ENCODE measurements around the gene SEC24C.

DNA sequence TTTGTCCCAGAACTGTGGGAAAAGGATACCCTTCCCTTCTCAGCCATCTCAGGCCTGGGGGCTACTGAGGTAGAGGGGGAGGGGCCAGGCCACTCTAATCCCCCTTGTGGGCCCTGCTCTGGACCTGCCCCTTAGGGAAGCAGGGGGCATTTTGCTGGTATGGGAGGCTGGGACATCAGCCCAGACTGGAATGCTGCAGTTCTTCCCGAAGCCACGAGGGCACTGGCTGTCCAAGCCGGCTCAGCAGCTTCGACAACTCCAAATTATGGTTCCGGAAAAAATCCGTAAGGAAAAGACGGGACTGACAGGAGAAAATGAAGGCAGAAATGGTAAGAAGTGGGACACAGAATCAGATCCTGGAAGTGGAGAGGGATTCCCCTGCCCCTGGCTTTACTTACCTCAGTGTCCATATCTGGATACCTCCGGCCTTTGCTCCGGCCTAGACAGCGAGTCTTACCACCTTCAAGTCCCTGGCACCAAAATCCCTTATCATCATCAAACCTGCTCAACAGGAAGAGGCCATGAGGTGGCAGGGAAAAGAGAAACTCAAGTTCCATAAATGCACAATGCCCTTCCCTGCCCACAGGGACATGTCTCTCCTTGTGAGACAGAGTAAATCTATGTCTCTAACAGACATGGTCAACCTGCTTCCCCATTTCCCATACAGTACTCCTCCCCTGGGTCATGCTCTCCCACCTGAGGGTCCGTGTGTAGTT, 58.3 kb downstream of the SEC24C start:
- TF ChIP-seq POLR2A (IDR thresholded peaks at IDR 0.05) = no peak
- no peak for TF ChIP-seq CTCF (IDR thresholded peaks at IDR 0.05)

All from right lobe of liver (tissue), 4 donors.